NCI-H128 (cell line): ENCODE measurements around the gene GUCA2B.

Experiments
- DNase-seq: peaks from one replicate; lab custom pipeline; 2025; ENCODE audit not compliant: unreplicated experiment; lab: John Stamatoyannopoulos, UW

GUCA2B gene

GRCh38 chr1:42183957-42184268 lies 30.7 kb downstream of the GUCA2B start:
- DNase-seq, result no peak

- DNase-seq, result no peak
Measured at GRCh38 chr1:42184616-42185015, 31.4 kb downstream of the GUCA2B start.

GRCh38 chr1:42186152-42186551 lies 32.9 kb downstream of the GUCA2B start:
- DNase-seq, result no peak

GRCh38 chr1:42189931-42190853 lies 37.0 kb downstream of the GUCA2B start:
- DNase-seq, result no peak

GRCh38 chr1:42191319-42191718 lies 38.1 kb downstream of the GUCA2B start:
- no peak for DNase-seq

GRCh38 chr1:42192106-42192505 lies 38.9 kb downstream of the GUCA2B start:
- DNase-seq, result no peak

- no peak for DNase-seq
Measured at GRCh38 chr1:42195841-42196240, 42.6 kb downstream of the GUCA2B start.

- DNase-seq, result no peak
Measured at GRCh38 chr1:42198251-42198650, 45.0 kb downstream of the GUCA2B start.

- no peak for DNase-seq
Measured at GRCh38 chr1:42201986-42202385, 48.8 kb downstream of the GUCA2B start.
